ENCODE measurements around the gene CHD2. TPM values are rescaled to one million over a fixed set of nuclear protein-coding genes. Genes with fewer than 3 reads are reported as not detected.

Gene CHD2
- total and polyA plus RNA-seq, 4 donors: 13.9 to 90.2 (median 49.4) TPM

DNA sequence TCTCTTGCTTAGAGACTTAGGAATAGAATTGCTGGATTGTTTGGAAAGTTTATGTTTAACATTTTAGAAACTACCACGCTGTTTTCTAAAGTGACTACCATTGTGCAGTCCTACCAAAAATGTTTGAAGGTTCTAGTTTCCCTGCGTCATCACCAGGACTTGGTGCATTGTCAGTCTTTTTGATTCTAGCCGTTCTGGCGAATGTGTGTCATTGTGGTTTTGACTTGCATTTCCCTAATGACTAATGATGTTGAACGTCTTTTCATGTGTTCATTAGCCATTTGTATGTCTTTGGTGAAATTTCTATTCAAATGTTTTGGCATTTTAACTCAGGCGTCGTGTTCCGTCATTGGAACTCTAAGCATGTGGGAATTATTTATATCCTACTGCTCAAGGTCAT, 58.0 kb downstream of the CHD2 start:
- Histone ChIP-seq H3K27me3 (ENCODE audit: control insufficient read depth in 4 of 4, insufficient read depth in 4 of 4, low read length in 3 of 4) (no peaks in the 10 kb centered on the region), H3K9me3 (ENCODE audit: control insufficient read depth in 4 of 4, low read length in 3 of 4) (no peaks in the 10 kb centered on the region), H3K36me3 (ENCODE audit: control insufficient read depth in 4 of 4, insufficient read depth in 3 of 4, low read depth in 1 of 4, low read length in 3 of 4) (peaks cover 7 to 70% (median 54%) of the 10 kb centered on the region in 4 donors), H3K4me1 (ENCODE audit: control insufficient read depth in 4 of 4, insufficient read depth in 4 of 4, low read length in 3 of 4) (peaks cover 0 to 5% (median 0%) of the 10 kb centered on the region in 4 donors), H3K27ac (ENCODE audit: low read depth in 1 of 2, low read length in 2 of 2) (no peak overlapping the region), H3K9ac (ENCODE audit: low read depth in 1 of 2, low read length in 2 of 2) (no peak overlapping the region), H3K4me3 (ENCODE audit: low read depth in 1 of 3, low read length in 3 of 3) (no peak overlapping the region)
- 87% methylated on average over 8 of the region's 8 CpGs for WGBS
- DNase-seq (ENCODE audit: low spot score): no peak
- TF ChIP-seq RXRA (IDR thresholded peaks at IDR 0.05) (no peak), SP1 (IDR thresholded peaks at IDR 0.05) (no peak), HNF4G (IDR thresholded peaks at IDR 0.05) (no peak), HNF4A (conservative IDR thresholded peaks at IDR 0.05) (no peak), YY1 (IDR thresholded peaks at IDR 0.05) (no peak), TAF1 (conservative IDR thresholded peaks at IDR 0.05) (no peak), GABPA (IDR thresholded peaks at IDR 0.05 in 1 of 2, conservative IDR thresholded peaks at IDR 0.05 in 1 of 2) (no peak), EGR1 (IDR thresholded peaks at IDR 0.05; ENCODE audit: low read depth in 2 of 2) (no peak), NR2F2 (IDR thresholded peaks at IDR 0.05) (no peak), JUND (IDR thresholded peaks at IDR 0.05) (no peak), FOXA1 (IDR thresholded peaks at IDR 0.05) (no peak), FOXA2 (IDR thresholded peaks at IDR 0.05) (no peak)
- TF ChIP-seq, protein P1, sequence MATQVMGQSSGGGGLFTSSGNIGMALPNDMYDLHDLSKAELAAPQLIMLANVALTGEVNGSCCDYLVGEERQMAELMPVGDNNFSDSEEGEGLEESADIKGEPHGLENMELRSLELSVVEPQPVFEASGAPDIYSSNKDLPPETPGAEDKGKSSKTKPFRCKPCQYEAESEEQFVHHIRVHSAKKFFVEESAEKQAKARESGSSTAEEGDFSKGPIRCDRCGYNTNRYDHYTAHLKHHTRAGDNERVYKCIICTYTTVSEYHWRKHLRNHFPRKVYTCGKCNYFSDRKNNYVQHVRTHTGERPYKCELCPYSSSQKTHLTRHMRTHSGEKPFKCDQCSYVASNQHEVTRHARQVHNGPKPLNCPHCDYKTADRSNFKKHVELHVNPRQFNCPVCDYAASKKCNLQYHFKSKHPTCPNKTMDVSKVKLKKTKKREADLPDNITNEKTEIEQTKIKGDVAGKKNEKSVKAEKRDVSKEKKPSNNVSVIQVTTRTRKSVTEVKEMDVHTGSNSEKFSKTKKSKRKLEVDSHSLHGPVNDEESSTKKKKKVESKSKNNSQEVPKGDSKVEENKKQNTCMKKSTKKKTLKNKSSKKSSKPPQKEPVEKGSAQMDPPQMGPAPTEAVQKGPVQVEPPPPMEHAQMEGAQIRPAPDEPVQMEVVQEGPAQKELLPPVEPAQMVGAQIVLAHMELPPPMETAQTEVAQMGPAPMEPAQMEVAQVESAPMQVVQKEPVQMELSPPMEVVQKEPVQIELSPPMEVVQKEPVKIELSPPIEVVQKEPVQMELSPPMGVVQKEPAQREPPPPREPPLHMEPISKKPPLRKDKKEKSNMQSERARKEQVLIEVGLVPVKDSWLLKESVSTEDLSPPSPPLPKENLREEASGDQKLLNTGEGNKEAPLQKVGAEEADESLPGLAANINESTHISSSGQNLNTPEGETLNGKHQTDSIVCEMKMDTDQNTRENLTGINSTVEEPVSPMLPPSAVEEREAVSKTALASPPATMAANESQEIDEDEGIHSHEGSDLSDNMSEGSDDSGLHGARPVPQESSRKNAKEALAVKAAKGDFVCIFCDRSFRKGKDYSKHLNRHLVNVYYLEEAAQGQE (IDR thresholded peaks at IDR 0.05): no peak
- TF ChIP-seq, protein P2, sequence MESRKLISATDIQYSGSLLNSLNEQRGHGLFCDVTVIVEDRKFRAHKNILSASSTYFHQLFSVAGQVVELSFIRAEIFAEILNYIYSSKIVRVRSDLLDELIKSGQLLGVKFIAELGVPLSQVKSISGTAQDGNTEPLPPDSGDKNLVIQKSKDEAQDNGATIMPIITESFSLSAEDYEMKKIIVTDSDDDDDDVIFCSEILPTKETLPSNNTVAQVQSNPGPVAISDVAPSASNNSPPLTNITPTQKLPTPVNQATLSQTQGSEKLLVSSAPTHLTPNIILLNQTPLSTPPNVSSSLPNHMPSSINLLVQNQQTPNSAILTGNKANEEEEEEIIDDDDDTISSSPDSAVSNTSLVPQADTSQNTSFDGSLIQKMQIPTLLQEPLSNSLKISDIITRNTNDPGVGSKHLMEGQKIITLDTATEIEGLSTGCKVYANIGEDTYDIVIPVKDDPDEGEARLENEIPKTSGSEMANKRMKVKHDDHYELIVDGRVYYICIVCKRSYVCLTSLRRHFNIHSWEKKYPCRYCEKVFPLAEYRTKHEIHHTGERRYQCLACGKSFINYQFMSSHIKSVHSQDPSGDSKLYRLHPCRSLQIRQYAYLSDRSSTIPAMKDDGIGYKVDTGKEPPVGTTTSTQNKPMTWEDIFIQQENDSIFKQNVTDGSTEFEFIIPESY (IDR thresholded peaks at IDR 0.05): no peak
- TF ChIP-seq, protein P3, sequence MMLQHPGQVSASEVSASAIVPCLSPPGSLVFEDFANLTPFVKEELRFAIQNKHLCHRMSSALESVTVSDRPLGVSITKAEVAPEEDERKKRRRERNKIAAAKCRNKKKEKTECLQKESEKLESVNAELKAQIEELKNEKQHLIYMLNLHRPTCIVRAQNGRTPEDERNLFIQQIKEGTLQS (IDR thresholded peaks at IDR 0.05): no peak
- TF ChIP-seq, protein P4, sequence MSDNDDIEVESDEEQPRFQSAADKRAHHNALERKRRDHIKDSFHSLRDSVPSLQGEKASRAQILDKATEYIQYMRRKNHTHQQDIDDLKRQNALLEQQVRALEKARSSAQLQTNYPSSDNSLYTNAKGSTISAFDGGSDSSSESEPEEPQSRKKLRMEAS (IDR thresholded peaks at IDR 0.05): no peak
- TF ChIP-seq, protein P5, sequence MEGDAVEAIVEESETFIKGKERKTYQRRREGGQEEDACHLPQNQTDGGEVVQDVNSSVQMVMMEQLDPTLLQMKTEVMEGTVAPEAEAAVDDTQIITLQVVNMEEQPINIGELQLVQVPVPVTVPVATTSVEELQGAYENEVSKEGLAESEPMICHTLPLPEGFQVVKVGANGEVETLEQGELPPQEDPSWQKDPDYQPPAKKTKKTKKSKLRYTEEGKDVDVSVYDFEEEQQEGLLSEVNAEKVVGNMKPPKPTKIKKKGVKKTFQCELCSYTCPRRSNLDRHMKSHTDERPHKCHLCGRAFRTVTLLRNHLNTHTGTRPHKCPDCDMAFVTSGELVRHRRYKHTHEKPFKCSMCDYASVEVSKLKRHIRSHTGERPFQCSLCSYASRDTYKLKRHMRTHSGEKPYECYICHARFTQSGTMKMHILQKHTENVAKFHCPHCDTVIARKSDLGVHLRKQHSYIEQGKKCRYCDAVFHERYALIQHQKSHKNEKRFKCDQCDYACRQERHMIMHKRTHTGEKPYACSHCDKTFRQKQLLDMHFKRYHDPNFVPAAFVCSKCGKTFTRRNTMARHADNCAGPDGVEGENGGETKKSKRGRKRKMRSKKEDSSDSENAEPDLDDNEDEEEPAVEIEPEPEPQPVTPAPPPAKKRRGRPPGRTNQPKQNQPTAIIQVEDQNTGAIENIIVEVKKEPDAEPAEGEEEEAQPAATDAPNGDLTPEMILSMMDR (IDR thresholded peaks at IDR 0.05; ENCODE audit: low read depth, low read length, missing input control): no peak
